ENCODE data around the gene ATG4C.

DNA sequence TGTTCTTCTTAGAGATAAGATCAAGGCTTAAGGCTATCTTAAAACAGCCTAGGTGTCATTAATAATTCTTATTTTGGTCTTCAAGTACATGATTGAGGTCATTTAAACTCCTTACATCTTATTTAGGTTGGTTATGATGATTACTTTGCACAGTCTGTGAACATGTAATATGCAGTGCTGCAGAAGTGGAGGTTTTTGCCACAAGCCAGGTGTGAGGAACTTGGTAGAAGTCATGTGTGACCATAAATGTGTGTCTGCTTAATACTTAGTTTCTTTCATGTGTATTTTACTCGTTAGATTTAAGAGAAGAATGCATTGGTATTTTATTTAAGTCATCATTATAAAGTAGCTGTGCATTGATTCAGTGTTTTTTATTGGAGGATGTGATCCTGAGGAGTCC lies 10.1 kb downstream of the ATG4C start:
- no peak for TF ChIP-seq POLR2A (IDR thresholded peaks at IDR 0.05)
- no peak for TF ChIP-seq CTCF (IDR thresholded peaks at IDR 0.05)
- TF ChIP-seq EP300 (IDR thresholded peaks at IDR 0.05) = no peak

All from ovary (tissue), 3 donors.